ENCODE measurements around the gene CCDC127.

DNA sequence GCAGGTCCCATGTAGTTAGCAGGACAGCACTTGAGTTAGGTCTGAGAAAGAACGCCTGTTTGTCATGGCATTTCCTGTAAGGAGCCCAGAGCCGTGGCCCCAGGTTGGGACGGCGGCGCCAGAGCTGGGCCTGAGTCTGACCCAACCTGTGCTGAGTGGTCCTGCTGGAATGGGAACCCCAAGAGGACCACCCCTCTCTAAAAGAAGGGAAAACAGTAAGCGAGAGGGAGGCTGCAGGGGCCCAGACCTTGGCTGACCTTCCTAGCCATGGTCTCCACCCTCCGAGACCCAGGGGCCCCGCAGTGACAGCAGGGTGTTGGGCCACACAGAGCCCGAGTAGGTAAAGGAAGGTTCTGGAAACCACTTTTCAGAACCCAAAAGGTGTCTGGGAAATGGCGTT lies 28.5 kb downstream of the CCDC127 start:
- TF ChIP-seq, protein P1, sequence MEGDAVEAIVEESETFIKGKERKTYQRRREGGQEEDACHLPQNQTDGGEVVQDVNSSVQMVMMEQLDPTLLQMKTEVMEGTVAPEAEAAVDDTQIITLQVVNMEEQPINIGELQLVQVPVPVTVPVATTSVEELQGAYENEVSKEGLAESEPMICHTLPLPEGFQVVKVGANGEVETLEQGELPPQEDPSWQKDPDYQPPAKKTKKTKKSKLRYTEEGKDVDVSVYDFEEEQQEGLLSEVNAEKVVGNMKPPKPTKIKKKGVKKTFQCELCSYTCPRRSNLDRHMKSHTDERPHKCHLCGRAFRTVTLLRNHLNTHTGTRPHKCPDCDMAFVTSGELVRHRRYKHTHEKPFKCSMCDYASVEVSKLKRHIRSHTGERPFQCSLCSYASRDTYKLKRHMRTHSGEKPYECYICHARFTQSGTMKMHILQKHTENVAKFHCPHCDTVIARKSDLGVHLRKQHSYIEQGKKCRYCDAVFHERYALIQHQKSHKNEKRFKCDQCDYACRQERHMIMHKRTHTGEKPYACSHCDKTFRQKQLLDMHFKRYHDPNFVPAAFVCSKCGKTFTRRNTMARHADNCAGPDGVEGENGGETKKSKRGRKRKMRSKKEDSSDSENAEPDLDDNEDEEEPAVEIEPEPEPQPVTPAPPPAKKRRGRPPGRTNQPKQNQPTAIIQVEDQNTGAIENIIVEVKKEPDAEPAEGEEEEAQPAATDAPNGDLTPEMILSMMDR (conservative IDR thresholded peaks at IDR 0.05; ENCODE audit: low read depth, low read length), result no peak
- TF ChIP-seq SMC3 (IDR thresholded peaks at IDR 0.05; ENCODE audit: low read depth, low read length), result no peak
- TF ChIP-seq, protein P2, sequence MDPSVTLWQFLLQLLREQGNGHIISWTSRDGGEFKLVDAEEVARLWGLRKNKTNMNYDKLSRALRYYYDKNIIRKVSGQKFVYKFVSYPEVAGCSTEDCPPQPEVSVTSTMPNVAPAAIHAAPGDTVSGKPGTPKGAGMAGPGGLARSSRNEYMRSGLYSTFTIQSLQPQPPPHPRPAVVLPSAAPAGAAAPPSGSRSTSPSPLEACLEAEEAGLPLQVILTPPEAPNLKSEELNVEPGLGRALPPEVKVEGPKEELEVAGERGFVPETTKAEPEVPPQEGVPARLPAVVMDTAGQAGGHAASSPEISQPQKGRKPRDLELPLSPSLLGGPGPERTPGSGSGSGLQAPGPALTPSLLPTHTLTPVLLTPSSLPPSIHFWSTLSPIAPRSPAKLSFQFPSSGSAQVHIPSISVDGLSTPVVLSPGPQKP (IDR thresholded peaks at IDR 0.05; ENCODE audit: borderline replicate concordance, low read depth, low read length), result no peak
- no peak for TF ChIP-seq CEBPB (IDR thresholded peaks at IDR 0.05; ENCODE audit: low read depth, low read length)
- no peak for TF ChIP-seq POLR2A (IDR thresholded peaks at IDR 0.05; ENCODE audit: low read depth, low read length)
- no peak for TF ChIP-seq FOS (IDR thresholded peaks at IDR 0.05; ENCODE audit: low read depth, low read length)
- TF ChIP-seq BHLHE40 (IDR thresholded peaks at IDR 0.05; ENCODE audit: low read depth, low read length), result no peak
- no peak for TF ChIP-seq RCOR1 (IDR thresholded peaks at IDR 0.05; ENCODE audit: insufficient replicate concordance, low read length)
- no peak for TF ChIP-seq NFE2L2 (IDR thresholded peaks at IDR 0.05; ENCODE audit: low read depth, low read length)
